Esophagus muscularis mucosa (tissue), 4 donors: ENCODE results near the gene RBX1. TPM values are rescaled to one million over a fixed set of nuclear protein-coding genes. Genes with fewer than 3 reads are reported as not detected.
A peak's percentile ranks its signal among the peaks of the same experiment; 100 is the strongest.
"Not testable (repeated sequence)": the region's sequence is repeated elsewhere in the genome, so short reads cannot be mapped to it uniquely, and the experiment has no call there.

Source experiments
- DNase-seq: peaks from one replicate; pipeline ENCODE4 v3.0.0-alpha.2; 2017; ENCODE audit errors: extremely low spot score
- H3K27ac ChIP-seq, 4 donors: fragments of 200-600 bp; sonication (generic); replicated peaks in 1 of 4; 1 replicate in 3 of 4; 2 replicates in 1 of 4; pipeline ENCODE4 v1.5.1; 2016 to 2019; ENCODE audit warnings: mild to moderate bottlenecking in 1 of 4
- H3K27me3 ChIP-seq, 4 donors: fragments of 200-600 bp; sonication (generic); one replicate each; pipeline versions ENCODE4 v1.5.1 to v1.6.0; 2016 to 2019
- H3K36me3 ChIP-seq, 4 donors: fragments of 200-600 bp; sonication (generic); one replicate each; pipeline ENCODE4 v1.5.1; 2016 to 2019
- H3K4me1 ChIP-seq, 4 donors: fragments of 200-600 bp; sonication (generic); one replicate each; pipeline ENCODE4 v1.5.1; 2016 to 2019
- H3K4me3 ChIP-seq, 4 donors: fragments of 200-600 bp; sonication (generic); 1 replicate in 2 of 4; 2 replicates in 2 of 4; pipeline ENCODE4 v1.5.1; 2016 to 2019; ENCODE audit warnings: mild to moderate bottlenecking in 4 of 4, moderate library complexity in 1 of 4
- H3K9me3 ChIP-seq, 4 donors: fragments of 200-600 bp; sonication (generic); 1 replicate in 3 of 4; 2 replicates in 1 of 4; pipeline ENCODE4 v1.5.1; 2016 to 2019
- CTCF ChIP-seq, 3 experiments: fragments of 200-600 bp in 2 of 3; fragments of 450-650 bp in 1 of 3; sonication (generic) in 2 of 3; IDR thresholded peaks; one replicate each; pipeline ENCODE4 v1.5.1; 2017 to 2019; ENCODE audit warnings: antibody characterized with exemption in 3 of 3, mild to moderate bottlenecking in 2 of 3, moderate library complexity in 1 of 3
- EP300 ChIP-seq: sonication (generic); formaldehyde crosslinking; IDR thresholded peaks from one replicate; pipeline ENCODE4 v1.6.1; 2017; ENCODE audit warnings: antibody characterized with exemption
- POLR2A ChIP-seq: fragments of 450-650 bp; IDR thresholded peaks from one replicate; pipeline ENCODE4 v1.6.1; 2017; ENCODE audit warnings: antibody characterized with exemption, moderate library complexity, mild to moderate bottlenecking, low read depth
- POLR2AphosphoS5 ChIP-seq, 2 donors: sonication (generic); formaldehyde crosslinking; IDR thresholded peaks; one replicate each; pipeline ENCODE4 v1.6.1; 2017; ENCODE audit warnings: antibody characterized with exemption in 2 of 2
- WGBS: methylation state at CpG from one replicate; pipeline ENCODE4 v1.1.5; 2018; 5-methylcytosine and 5-hydroxymethylcytosine counted together
- intact Hi-C: fragments of 100-400 bp; cut with DNase I; formaldehyde crosslinking; loops from one replicate; pipeline ENCODE4 v1.15.1; 2023
- total RNA-seq, 4 donors: library from RNA; depleted of rRNA; stranded (reverse); fragments of >200 nt; gene quantifications; one replicate each; pipeline versions ENCODE4 v1.1.0 to v1.2.1, GENCODE V29; 2016

RBX1 gene
- 10 to 100 TPM; 35.6 to 44.4 (median 39.6) TPM for total RNA-seq

- TF ChIP-seq POLR2AphosphoS5 (IDR thresholded peaks at IDR 0.05) (peak; percentile 88 to 95), EP300 (no peak), POLR2A (peak; percentile 51), CTCF (IDR thresholded peaks at IDR 0.05) (peak in 1 of 3 experiments; percentile 12)
- intact Hi-C loops = loop anchor here (1.0 to 2.0 kb wide), 2 partner anchors 72 to 140 kb away; no protein-coding TSS in a partner anchor
- WGBS = 0% methylated on average over 17 of the region's 86 CpGs
Observed at GRCh38 chr22:40950962-40951794, at the start of gene RBX1. RBX1 (plus strand) TSS chr22:40951378; CDS start chr22:40951399, 21 bp downstream.

DNA sequence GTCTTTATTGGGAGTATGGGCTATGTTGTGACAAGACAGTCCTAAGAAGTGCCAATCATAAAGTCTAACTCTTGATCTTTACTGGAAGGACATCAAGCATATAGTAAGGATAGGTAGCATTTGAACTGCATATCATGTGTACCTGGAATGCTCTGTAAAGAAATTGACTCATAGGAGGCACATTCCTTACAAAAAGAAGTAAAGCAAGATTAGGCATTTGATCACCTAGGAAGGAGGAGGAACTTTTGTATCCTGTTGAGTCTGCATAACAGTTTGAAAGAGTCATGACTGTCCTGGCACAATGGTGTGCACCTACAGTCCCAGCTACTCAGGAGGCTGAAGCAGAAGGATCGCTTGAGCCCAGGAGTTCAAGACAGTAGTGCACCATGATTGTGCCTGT, 47.1 kb upstream of the RBX1 start:
- intact Hi-C loops = no loop called here
- H3K36me3 ChIP-seq = peaks cover 0 to 51% (median 21%) of the 10 kb centered on the region in 4 donors
- H3K4me1 ChIP-seq = peaks cover 0 to 6% (median 0%) of the 10 kb centered on the region in 4 donors
- no peaks in the 10 kb centered on the region for H3K27me3 ChIP-seq
- no peak for DNase-seq
- H3K9me3 ChIP-seq = no peaks in the 10 kb centered on the region
- whole genome bisulfite sequencing = 100% methylated on average over 1 of the region's 1 CpG
- TF ChIP-seq POLR2A = no peak
- TF ChIP-seq EP300 = no peak
- TF ChIP-seq CTCF (IDR thresholded peaks at IDR 0.05) = no peak
- TF ChIP-seq POLR2AphosphoS5 (IDR thresholded peaks at IDR 0.05) = no peak
- H3K4me3 ChIP-seq = no peak overlapping the region
- H3K27ac ChIP-seq = no peak overlapping the region

More at GRCh38 chr22:40950962-40951794, at the start of gene RBX1:
- Histone ChIP-seq H3K9me3 (no peaks in the 10 kb centered on the region), H3K36me3 (peaks cover 10 to 25% (median 20%) of the 10 kb centered on the region in 4 donors), H3K27me3 (no peaks in the 10 kb centered on the region), H3K27ac (peak within 1 kb of the TSS; percentile 90 to 98 (median 96)), H3K4me1 (peaks cover 31 to 45% (median 40%) of the 10 kb centered on the region in 4 donors), H3K4me3 (peak within 1 kb of the TSS; percentile 71 to 91 (median 86))
- DNase-seq = peak; percentile 100

- peaks cover 0 to 4% (median 0%) of the 10 kb centered on the region in 4 donors for H3K4me1 ChIP-seq
- no peak for DNase-seq
- H3K27ac ChIP-seq = no peak overlapping the region
- H3K9me3 ChIP-seq = no peaks in the 10 kb centered on the region
- TF ChIP-seq EP300 (no peak), POLR2AphosphoS5 (IDR thresholded peaks at IDR 0.05) (no peak), POLR2A (no peak), CTCF (IDR thresholded peaks at IDR 0.05) (no peak)
- peaks cover 9 to 86% (median 45%) of the 10 kb centered on the region in 4 donors for H3K36me3 ChIP-seq
- intact Hi-C loops = no loop called here
- H3K27me3 ChIP-seq = no peaks in the 10 kb centered on the region
- H3K4me3 ChIP-seq = no peak overlapping the region
- WGBS = 96% methylated on average over 6 of the region's 6 CpGs
Observed at GRCh38 chr22:40908895-40909294, 42.3 kb upstream of the RBX1 start.

- no peak for DNase-seq
- no peak overlapping the region for H3K27ac ChIP-seq
- H3K27me3 ChIP-seq = no peaks in the 10 kb centered on the region
- 92% methylated on average over 3 of the region's 3 CpGs for WGBS
- no peak for TF ChIP-seq POLR2A
- no peak for TF ChIP-seq POLR2AphosphoS5 (IDR thresholded peaks at IDR 0.05)
- no peak for TF ChIP-seq EP300
- no peak for TF ChIP-seq CTCF (IDR thresholded peaks at IDR 0.05)
- H3K4me1 ChIP-seq = peaks cover 0 to 4% (median 0%) of the 10 kb centered on the region in 4 donors
- intact Hi-C loops = no loop called here
- no peaks in the 10 kb centered on the region for H3K9me3 ChIP-seq
- H3K4me3 ChIP-seq = no peak overlapping the region
- H3K36me3 ChIP-seq = peaks cover 9 to 96% (median 62%) of the 10 kb centered on the region in 4 donors
Observed at GRCh38 chr22:40911772-40912171, 39.4 kb upstream of the RBX1 start.

GRCh38 chr22:40912987-40913386, 38.2 kb upstream of the RBX1 start:
- H3K4me3 ChIP-seq, DNase-seq, H3K4me1 ChIP-seq, H3K27me3 ChIP-seq, H3K9me3 ChIP-seq, H3K27ac ChIP-seq, intact Hi-C loops: not testable (repeated sequence)
- WGBS = 89% methylated on average over 6 of the region's 6 CpGs
- peaks cover 14 to 96% (median 73%) of the 10 kb centered on the region in 4 donors for H3K36me3 ChIP-seq
